Activated CD4-positive, alpha-beta T cell treated with anti-CD3 and anti-CD28 coated beads for 48 hours (primary cell): ENCODE measurements around the gene TMEM109.
A peak's percentile ranks its signal among the peaks of the same experiment; 100 is the strongest.
"Not testable (repeated sequence)": the region's sequence is repeated elsewhere in the genome, so short reads cannot be mapped to it uniquely, and the experiment has no call there.

Experiments
- DNase-seq: peaks from one replicate; pipeline ENCODE4 v3.0.0-alpha.2; 2020

TMEM109 gene

GRCh38 chr11:60878245-60879101, 35.5 kb upstream of the TMEM109 start:
- no peak for DNase-seq

DNA sequence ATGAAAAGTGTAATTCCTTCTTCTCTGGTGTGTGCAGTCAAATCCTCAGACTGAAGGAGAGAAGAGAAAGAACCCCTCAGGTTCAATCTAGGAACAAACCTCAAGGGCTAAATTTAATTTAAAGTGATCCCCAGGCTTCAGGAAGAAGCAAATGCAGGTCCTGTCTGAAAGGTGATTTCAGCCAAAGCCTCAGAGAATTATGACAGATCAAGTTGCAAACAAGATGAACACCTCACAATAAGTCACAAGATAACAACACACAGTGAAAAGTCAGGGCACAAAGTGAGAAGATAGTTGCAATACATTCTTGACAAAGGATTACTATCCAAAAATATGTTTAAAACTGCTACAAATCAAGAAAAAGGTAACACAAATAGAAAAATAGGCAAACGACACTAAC, 34.9 kb upstream of the TMEM109 start:
- no peak for DNase-seq

DNA sequence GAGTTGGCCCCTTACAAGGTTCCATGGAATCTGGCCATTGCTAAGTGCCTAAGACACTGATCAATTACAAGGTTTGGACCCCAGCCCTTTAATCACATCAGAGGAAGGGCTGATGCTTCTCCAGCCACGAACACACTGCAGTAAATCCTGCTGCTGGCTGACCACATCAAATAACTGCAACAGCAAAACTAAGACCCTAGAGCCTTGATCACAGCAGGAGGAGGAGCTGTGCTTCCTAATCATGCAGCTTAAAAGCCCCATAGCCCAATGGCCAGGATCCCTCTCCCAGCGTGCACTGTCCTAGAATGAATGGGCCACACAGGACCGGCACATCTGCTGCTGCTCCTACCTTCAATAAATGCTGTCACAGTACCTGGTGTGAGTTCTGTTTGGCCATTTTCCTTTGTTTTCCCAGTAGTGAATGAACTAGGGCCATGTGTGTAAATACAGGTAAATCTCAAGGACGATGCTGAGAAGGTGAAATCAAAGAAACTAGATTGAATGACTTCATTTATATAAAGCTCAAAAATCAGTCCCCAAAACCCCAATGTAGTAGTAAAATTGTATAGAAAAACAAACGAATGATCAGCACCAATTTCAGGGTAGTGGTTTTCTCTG, 33.9 kb upstream of the TMEM109 start:
- no peak for DNase-seq

DNA sequence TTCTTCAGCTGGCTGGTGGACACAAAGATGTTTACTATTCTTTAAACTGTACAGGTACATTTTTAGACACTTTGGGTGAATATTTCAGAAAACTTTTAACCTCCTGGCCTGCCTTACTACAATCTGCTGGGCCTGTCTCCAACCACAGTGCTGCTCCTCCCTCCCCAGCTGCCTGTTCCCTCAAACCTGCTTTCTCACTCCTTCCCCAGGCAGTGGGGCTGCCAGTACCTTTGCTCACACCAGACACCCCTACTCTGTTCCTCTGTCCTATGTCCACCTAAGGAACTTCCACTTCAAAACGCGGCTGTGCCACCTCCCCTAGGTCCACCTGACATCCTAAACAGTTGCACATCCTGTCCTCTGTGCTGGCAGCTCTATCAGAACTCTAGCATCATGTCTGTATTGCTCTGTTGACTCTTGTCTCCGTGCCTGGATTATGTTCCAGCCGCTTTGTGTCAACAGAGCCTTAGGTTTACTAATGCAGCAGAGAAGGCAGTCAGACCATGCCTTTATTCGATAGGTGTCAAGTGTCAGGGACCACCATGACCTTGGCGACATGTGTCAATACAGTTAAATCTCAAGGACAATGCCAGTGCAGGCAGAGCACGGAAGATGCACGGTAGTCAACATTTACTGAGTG, 33.2 kb upstream of the TMEM109 start:
- DNase-seq: no peak

DNA sequence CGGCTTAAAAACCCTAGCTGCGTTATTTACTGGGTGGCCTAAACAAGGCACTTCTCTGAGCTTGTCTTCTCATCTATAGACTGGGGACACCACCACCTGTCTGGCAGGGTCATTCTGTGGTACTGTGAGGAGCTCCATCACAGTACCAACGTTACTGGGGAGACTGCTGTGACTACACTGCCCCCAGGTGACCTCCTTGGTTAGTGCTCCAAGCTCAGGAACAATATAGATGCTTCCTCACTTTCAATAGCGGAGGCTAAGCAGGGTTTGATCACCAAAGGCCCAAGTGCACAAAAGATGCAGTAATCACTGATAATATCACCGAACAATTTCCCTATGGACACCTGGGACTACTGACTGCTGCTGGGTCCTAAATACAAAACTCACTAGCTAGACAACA, 26.4 kb upstream of the TMEM109 start:
- peak; percentile 51 for DNase-seq

DNA sequence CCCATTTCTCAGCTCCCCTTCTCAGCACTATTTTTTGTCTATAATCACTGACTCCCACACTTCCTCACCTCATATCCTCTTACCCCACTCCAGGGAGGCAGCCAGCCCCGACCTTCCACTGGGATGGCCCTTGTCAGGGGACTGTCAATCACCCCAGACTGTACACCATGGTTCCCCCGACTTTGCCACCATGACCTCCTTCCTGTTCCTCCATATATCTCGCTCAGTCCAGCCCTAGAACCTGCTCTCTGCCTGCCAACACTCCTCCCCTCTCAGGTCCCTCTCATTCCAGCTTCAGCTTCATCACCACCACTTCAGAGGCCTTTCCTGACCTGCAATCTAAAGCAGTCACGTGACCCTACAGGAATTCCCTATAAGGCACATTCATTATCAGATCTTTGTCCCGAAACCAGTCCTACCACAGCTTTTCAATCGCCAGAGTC, 24.1 kb upstream of the TMEM109 start:
- no peak for DNase-seq

DNA sequence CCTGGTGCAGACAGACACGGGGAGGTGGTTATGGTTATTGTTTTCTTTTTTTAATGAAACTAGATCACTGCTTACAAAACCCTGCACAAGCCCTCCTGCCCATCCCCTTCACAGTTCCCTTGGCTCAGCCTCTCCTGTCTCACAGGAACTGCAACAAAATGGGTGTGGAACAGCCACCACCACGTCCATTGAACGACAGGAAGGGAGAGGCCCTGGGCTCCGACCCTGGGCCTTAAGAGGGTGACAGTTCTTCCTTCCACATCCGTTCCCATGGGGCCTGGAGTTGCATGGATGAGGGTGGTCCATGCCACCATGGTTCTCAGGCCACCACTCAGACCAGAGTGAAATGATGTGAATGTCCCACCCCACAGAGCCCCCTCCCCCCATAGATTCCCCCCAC, 23.3 kb upstream of the TMEM109 start:
- DNase-seq: no peak

DNA sequence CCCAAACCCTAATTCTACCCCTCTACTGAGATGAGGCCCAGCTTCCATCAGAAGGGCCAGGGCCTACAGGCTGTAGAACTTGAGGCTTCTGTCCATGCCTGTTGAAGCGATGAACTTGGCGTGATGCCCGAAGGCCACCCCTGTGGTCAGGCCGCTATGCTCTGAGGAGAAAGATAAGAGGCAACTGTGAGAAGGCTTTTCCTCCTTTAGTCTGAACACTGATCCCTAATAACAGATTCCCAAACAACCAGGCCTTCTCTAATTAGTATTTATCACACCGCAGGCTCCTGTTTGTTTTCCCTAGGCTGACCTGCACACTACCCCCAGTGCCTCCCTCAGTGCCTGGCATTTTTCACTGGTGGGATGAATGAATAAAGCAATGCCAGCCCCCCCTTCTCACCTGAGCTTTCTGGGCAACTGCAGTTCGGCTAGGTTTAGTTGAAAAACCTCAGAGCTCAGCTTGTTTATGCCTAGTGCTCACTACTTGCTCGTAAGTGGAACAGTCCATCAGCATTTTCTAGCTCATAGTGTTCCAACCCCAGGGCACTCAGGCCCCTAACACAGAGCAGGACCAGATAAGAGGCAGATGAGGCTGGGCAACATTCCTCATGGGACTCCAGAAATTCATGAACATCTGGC, 22.7 kb upstream of the TMEM109 start:
- no peak for DNase-seq

DNA sequence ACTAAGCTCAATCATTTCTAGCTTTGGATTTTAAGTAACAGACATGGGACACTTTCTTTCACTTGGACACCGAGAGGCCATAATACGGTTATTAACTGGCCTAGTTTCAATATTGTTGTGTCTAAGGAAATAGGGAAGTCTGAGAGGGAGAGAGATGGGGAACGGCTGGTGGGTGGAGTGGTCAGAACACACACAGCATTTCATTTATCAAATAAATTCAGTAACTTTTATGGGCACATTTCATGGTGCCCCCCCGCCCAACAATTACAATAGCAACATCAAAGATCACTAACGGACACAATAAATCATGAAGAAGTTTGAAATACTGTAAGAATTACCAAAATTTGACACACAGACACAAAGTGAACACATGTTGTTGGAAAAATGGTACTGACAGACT, 18.3 kb upstream of the TMEM109 start:
- DNase-seq: no peak

GRCh38 chr11:60897496-60897895, 16.5 kb upstream of the TMEM109 start:
- DNase-seq: no peak

DNA sequence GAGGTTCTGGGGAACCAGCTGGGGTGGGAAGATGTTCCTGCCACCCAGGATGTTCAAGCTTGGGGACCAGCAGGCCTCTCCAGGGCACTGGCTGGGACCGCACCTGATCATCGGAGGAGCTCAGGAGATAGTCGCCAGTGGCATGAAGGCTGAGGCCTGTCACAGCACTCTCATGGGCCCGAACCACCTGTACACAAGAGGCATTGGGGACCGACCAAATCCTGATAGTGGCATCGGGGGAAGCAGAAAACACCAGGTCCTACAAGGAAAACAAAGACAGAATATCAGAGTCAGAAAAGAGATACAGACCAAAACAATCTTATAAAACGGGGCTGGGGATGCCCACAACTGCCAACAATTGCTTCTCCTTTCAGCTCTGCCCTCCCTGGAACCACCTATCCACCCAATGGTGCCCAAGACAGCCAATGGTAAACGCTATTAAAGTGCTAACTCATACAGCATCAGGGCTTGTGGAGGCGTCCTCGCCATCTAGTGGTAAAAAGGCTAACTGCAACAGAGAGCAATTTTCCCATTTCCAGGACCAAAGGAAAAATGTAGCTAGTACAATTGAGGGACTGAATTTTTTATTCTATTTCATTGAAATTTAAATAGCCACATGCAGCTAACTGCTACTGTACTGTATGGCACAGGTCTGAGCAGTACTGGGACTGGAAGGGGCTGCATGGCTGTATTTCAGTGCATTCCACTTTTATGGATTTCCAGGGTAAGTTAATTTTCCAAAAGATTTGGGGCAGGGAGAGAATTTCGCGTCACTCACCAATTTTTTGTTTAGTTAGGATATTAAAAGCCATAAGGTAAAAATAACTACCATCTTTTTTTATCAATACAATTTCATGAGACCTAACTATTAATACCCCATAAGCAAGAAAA, 14.7 kb upstream of the TMEM109 start:
- DNase-seq: peak; percentile 40

DNA sequence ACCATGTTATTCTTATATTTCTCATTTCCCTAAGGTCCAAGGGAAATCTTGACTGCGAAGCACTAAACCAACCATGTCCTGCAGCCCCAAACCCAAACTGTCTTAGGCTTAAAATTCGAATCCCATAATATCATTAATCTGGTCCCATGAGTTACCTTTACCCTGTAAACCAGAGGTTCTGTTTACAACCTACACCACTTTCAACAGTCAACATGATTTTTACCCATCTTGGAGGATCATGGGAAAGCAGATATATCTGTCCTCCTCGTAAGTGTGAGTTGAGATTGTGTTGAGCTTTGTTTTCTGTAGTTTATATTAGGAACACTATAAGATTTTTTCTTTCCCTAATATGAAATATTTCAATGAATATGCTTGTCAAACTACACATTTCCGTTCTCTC, 14.0 kb upstream of the TMEM109 start:
- DNase-seq: no peak

- DNase-seq: no peak
Measured at GRCh38 chr11:60900673-60901404, 13.1 kb upstream of the TMEM109 start.

- DNase-seq: no peak
Measured at GRCh38 chr11:60902625-60903024, 11.3 kb upstream of the TMEM109 start.

DNA sequence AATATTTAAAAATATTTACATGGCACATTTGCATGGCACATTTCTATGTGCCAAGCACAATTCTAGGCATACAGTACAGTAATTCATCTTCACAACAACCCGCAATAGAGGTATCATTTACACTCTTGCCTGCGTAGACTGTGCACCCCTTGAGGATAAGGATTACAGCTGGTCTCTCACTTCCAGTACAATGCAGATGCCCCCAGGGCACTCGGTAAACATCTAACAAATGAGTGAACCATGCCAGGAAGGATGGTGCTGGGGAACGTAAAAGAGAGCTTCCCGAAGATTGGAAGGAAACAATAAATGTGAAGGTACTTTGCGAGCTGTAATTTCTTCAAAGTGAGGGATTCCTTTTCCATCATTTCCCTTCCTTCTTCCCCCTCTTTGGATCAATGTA, 8.9 kb upstream of the TMEM109 start:
- DNase-seq: no peak

GRCh38 chr11:60905551-60906113, 8.3 kb upstream of the TMEM109 start:
- DNase-seq: peak; percentile 30

DNA sequence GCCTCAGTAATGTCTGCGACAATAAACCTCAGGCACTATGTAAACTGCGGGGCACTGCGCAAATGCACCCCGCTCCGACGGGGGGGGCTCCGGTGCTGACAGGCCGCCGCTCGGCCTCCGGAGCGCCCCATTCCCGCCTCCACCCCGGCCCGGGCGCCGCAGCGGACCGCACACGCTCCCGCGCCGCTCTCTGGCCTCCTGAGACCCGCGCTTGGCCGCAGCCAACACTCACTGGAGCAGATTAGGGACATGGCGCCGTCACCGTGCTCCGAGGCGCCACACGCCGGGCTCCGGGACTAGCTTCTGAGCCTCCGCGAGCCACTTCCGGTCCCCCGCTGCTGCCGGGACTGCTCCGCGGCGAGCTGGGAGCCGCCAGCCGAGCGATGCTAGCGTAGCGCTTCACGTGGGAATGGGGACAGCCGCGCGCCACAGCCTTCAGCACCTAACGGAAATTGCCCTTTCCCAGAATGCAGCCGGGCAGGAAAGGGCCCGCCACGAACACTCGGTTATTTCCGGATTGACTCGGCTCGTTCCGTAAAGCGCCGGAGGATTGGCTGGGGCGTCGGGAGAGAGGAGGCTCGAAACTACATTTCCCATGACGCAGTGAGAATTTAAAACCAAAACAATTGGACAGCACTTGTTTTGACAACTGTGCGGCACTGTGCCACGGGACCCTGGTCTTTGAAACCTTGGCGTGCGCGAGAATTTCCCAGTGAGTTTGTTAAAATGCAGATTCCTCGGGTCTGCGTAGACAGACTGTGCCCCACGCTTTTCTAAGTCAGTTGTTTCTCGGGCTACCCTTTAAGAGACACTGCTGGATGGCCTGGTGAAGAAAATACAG, 7.6 kb upstream of the TMEM109 start, which contains the start of gene PRPF19:
Gene PRPF19 (minus strand): TSS at position 454 of the 841 bp plus-strand sequence. CDS start 203 bp downstream, at position 251.
- peak; percentile 99 for DNase-seq

DNA sequence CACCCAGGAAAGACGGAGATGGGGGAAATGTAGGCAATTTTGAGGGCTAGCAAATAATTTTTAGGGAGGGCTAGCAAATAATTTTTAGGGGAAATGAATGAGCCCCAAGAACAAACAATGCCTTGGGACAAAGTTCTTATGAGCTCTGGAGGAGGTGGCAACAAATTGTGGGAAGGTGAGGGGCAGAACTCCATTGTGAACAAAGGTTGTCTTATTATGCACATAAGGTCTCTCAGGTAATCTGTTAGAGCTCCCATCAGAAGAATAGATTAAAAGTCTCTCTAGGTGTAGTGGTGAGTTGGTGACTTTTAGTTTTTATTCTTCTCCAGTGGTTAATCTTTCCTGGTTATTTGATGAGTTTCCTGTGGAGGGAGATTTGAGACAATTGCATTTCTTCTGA, 5.2 kb upstream of the TMEM109 start:
- no peak for DNase-seq

DNA sequence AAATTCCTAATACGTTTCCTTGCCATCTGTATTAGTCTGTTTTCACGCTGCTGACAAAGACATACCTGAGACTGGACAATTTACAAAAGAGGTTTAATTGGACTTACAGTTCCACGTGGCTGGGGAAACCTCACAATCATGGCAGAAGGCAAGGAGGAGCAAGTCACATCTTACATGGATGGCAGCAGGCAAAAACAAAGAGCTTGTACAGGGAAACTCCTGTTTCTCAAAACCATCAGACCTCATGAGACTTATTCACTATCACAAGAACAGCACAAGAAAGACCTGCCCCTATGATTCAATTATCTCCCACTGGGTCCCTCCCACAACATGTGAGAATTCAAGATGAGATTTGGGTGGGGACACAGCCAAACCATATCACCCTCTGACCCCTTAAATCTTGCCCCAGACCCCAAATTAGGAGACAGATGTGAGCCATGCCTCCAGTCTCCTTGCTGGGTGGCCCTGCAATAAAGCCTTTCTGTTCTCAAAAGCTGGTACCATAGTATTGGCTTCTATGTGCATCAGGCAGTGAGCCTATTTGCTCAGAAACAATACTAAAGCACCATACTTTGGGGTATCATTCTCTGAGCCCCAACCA, 4.2 kb upstream of the TMEM109 start:
- DNase-seq: not testable (repeated sequence)

DNA sequence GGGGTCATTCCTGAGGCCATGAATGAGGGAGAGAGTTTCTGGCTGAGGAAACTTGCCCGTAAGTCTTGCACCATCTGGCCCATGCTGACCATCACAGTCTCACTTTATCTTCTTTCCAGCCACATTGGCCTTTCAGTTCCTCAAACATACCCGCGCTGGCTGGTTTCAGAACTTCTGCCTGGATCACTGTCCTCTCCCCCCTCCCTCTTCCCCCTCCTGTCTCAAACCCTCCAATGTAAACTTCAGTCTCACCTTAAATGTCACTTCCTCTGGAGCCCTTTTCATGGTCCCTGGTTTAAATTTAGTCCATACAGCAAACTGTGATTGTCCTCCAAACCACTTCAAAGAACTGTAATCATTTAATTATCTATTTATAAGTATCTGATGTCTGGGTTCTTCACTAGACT, 3.7 kb upstream of the TMEM109 start:
- DNase-seq: no peak
